HG03039 (cell line): Measurements from ENCODE around the gene VPS45.
"Not testable (repeated sequence)": the region's sequence is repeated elsewhere in the genome, so short reads cannot be mapped to it uniquely, and the experiment has no call there.

ENCODE experiments used
- ATAC-seq: cut with Tn5 transposase; IDR thresholded peaks from one replicate; pipeline ENCODE4 v1.9.1; 2021; ENCODE audit warnings: mild to moderate bottlenecking, moderate library complexity; ENCODE audit not compliant: unreplicated experiment

Gene VPS45

GRCh38 chr1:150185481-150185880 lies 117.9 kb downstream of the VPS45 start:
- ATAC-seq, result no peak

- not testable (repeated sequence) for ATAC-seq
Measured at GRCh38 chr1:150186438-150186788, 118.8 kb downstream of the VPS45 start.

GRCh38 chr1:150186789-150187559 lies 119.4 kb downstream of the VPS45 start:
- no peak for ATAC-seq

- no peak for ATAC-seq
Measured at GRCh38 chr1:150187560-150187931, 120.0 kb downstream of the VPS45 start.

DNA sequence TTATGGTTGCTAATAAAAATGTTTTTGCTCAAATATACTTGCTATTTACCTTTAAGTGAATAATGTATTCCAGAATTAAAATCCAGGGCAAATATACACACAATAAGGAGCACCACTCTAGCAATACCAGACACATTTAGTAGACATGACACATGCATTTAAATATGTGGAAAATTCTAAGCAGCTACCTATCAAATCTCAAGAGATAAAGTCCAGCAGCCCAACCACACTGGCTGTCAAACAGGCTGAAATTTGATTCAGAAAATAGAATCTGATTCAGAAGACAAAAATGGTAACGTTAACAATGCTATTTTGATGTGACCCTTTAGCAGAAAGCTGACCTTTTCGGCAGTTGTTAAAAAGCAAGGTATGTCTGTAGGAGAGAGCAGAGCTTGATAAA lies 124.4 kb downstream of the VPS45 start:
- ATAC-seq, result no peak

GRCh38 chr1:150194381-150195031 lies 126.9 kb downstream of the VPS45 start:
- no peak for ATAC-seq
